ENCODE results near the gene PPP2R5C. TPM values are rescaled to one million over a fixed set of nuclear protein-coding genes. Genes with fewer than 3 reads are reported as not detected.

The PPP2R5C gene
- total and polyA plus RNA-seq, 2 of the 8 experiments (the other 6 are each of a cell fraction or from before 2014, with no cell fraction given) = 49.6 to 95.9 TPM

DNA sequence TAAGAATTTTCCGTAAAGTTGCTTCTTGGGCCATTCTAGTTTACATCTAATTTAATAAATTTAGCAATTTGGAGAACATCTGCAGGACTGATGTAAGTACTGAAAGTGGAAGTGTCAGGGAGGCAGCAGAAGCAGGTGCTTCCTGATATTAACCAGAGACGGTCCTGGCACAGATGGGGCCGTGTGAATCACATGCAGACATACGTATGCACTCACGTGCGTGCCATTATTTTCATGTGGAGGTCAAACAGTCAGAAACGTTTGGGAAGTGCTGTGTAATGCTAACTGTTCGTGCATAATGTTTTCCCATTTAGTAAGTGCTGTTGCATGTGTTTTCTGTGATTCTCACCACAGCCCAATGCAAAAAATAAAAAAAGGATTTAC, 115.0 kb downstream of the PPP2R5C start:
- no peaks in the 10 kb centered on the region for H3K4me1 ChIP-seq (replicated peaks in 1 of 4; ENCODE audit: control insufficient read depth in 3 of 4, insufficient read depth in 4 of 4, low read length in 3 of 4)
- no peak overlapping the region for H3K4ac ChIP-seq (replicated peaks; ENCODE audit: insufficient read length, low read depth, low read length)
- peaks cover 2 to 6% of the 10 kb centered on the region in 2 experiments for H4K20me1 ChIP-seq (replicated peaks in 1 of 2; ENCODE audit: control insufficient read depth in 1 of 2, insufficient read depth in 2 of 2, low read length in 2 of 2)
- FAIRE-seq (no peak), DNase-seq (ENCODE audit: low read depth in 1 of 2, low spot score in 2 of 2) (no peak)
- no peaks in the 10 kb centered on the region; a peak in 2 of 8 replicates for H3K36me3 ChIP-seq (ENCODE audit: control insufficient read depth in 2 of 4, insufficient read depth in 4 of 4, low read length in 3 of 4)
- ChIA-PET POLR2A (ENCODE audit: partially characterized antibody) (no interaction called here), CTCF (ENCODE audit: partially characterized antibody) (no interaction called here)
- WGBS, 2 experiments (ENCODE audit: extremely low coverage in 1 of 2, insufficient coverage in 1 of 2, insufficient read length in 1 of 2, insufficient replicate concordance in 2 of 2, low coverage in 1 of 2, low lambda C conversion rate in 2 of 2, missing lambda C conversion rate in 1 of 2) = 88% methylated on average over 8 of the region's 8 CpGs; no CpG with 5 or more reads in 1 of the 2 experiments
- H3K4me2 ChIP-seq (ENCODE audit: insufficient read depth in 1 of 2, low read depth in 2 of 2, low read length in 2 of 2) = no peak overlapping the region
- H4K91ac ChIP-seq (replicated peaks; ENCODE audit: insufficient read length, low read length) = no peak overlapping the region
- H3K23ac ChIP-seq (ENCODE audit: insufficient read length) = no peak overlapping the region
- TF ChIP-seq SP4 (IDR thresholded peaks at IDR 0.05; ENCODE audit: low read length) (no peak), TAF7 (optimal IDR thresholded peaks at IDR 0.05; ENCODE audit: borderline replicate concordance, low read depth, low read length) (no peak), SRF (IDR thresholded peaks at IDR 0.05; ENCODE audit: low read depth, low read length) (no peak), RNF2 (IDR thresholded peaks at IDR 0.05; ENCODE audit: borderline replicate concordance, low read depth, low read length, missing control alignments, poor library complexity, severe bottlenecking) (no peak), KDM4A (IDR thresholded peaks at IDR 0.05; ENCODE audit: low read depth, low read length, severe bottlenecking) (no peak), POU5F1 (IDR thresholded peaks at IDR 0.05; ENCODE audit: low read depth, low read length) (no peak), TCF12 (IDR thresholded peaks at IDR 0.05; ENCODE audit: low read depth, low read length) (no peak), JUND (IDR thresholded peaks at IDR 0.05; ENCODE audit: low read length) (no peak), SIRT6 (IDR thresholded peaks at IDR 0.05; ENCODE audit: low read length) (no peak), BCL11A (IDR thresholded peaks at IDR 0.05; ENCODE audit: low read depth in 2 of 2, low read length in 2 of 2) (no peak)
- no peak overlapping the region for H2BK15ac ChIP-seq (ENCODE audit: low read length)
- H2AFZ ChIP-seq (ENCODE audit: low read length) = no peak overlapping the region
- H3K79me2 ChIP-seq (ENCODE audit: control insufficient read depth in 1 of 2, insufficient read depth in 2 of 2, low read length in 2 of 2) = peaks cover 0 to 8% of the 10 kb centered on the region in 2 experiments; a peak in 1 of 4 replicates
- H3K9me3 ChIP-seq (ENCODE audit: insufficient read depth in 2 of 2, low read depth in 1 of 2, low read length in 1 of 2) = no peaks in the 10 kb centered on the region
- H3K27me3 ChIP-seq (replicated peaks in 1 of 4; ENCODE audit: control insufficient read depth in 3 of 4, extremely low read depth in 1 of 4, insufficient read depth in 3 of 4, low read length in 3 of 4) = no peaks in the 10 kb centered on the region
- no peak overlapping the region for H2BK20ac ChIP-seq (ENCODE audit: low read length)
- no peak overlapping the region for H2BK5ac ChIP-seq (ENCODE audit: low read depth, low read length)
- H3K18ac ChIP-seq (ENCODE audit: extremely low read depth, low read length) = no peak overlapping the region
- no peaks in the 10 kb centered on the region for H3K23me2 ChIP-seq (ENCODE audit: low read depth, low read length)
- no peak overlapping the region for H3K27ac ChIP-seq (ENCODE audit: low read depth, low read length)
- H2BK120ac ChIP-seq (replicated peaks; ENCODE audit: low read depth, low read length) = no peak overlapping the region
- no peak overlapping the region for H3K56ac ChIP-seq (replicated peaks; ENCODE audit: insufficient read length, low read depth, low read length)
- no peak overlapping the region for H2BK12ac ChIP-seq (ENCODE audit: low read depth, low read length)
- no peak overlapping the region for H3K9ac ChIP-seq (replicated peaks in 1 of 4; ENCODE audit: extremely low read depth in 1 of 4, low read depth in 3 of 4, low read length in 3 of 4)
- H2AK5ac ChIP-seq (ENCODE audit: low read depth, low read length) = no peak overlapping the region
- H4K5ac ChIP-seq (ENCODE audit: insufficient read length, low read depth, low read length) = no peak overlapping the region
- peaks cover 2% of the 10 kb centered on the region; the same call in 1 of the 2 replicates for H3K79me1 ChIP-seq (ENCODE audit: low read depth, low read length)
- no peak overlapping the region for H4K8ac ChIP-seq (ENCODE audit: extremely low read depth, insufficient read depth, low read length)
- no peak overlapping the region for H3K14ac ChIP-seq (ENCODE audit: insufficient read length)
- H3K4me3 ChIP-seq (ENCODE audit: extremely low read depth in 1 of 4, insufficient read depth in 2 of 4, low read depth in 3 of 4, low read length in 4 of 4) = no peak overlapping the region
